ENCODE data around the gene NUP107.

The NUP107 gene

DNA sequence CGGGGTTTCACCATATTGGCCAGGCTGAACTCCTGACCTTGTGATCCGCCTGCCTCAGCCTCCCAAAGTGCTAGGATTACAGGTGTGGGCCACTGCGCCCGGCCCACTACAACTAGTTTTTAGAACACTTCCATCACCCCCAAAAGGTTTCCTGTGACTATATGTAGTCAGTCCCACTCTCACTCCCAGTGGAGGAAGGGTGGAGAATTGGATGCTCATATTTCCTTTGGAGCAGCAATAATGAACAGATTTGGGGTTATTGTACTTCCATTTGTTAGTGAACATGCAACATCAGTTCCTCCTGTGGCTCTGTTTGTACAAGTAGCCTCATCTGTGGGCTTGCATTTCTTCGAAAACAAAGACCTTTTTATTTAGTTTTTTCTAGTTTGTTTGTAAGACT is 40.3 kb upstream of the NUP107 start:
- TF ChIP-seq, protein P1, sequence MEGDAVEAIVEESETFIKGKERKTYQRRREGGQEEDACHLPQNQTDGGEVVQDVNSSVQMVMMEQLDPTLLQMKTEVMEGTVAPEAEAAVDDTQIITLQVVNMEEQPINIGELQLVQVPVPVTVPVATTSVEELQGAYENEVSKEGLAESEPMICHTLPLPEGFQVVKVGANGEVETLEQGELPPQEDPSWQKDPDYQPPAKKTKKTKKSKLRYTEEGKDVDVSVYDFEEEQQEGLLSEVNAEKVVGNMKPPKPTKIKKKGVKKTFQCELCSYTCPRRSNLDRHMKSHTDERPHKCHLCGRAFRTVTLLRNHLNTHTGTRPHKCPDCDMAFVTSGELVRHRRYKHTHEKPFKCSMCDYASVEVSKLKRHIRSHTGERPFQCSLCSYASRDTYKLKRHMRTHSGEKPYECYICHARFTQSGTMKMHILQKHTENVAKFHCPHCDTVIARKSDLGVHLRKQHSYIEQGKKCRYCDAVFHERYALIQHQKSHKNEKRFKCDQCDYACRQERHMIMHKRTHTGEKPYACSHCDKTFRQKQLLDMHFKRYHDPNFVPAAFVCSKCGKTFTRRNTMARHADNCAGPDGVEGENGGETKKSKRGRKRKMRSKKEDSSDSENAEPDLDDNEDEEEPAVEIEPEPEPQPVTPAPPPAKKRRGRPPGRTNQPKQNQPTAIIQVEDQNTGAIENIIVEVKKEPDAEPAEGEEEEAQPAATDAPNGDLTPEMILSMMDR (IDR thresholded peaks at IDR 0.05), result no peak
- no peaks in the 10 kb centered on the region for H3K9me3 Mint-ChIP-seq
- H3K4me1 Mint-ChIP-seq, result no peaks in the 10 kb centered on the region
- no peaks in the 10 kb centered on the region for H3K27me3 Mint-ChIP-seq (ENCODE audit: low read depth, poor library complexity)
- H3K27ac Mint-ChIP-seq, result no peak overlapping the region
- DNase-seq, result no peak
- H3K36me3 Mint-ChIP-seq (ENCODE audit: low read depth), result peaks cover 58% of the 10 kb centered on the region
- H3K4me3 Mint-ChIP-seq, result no peak overlapping the region

DNA sequence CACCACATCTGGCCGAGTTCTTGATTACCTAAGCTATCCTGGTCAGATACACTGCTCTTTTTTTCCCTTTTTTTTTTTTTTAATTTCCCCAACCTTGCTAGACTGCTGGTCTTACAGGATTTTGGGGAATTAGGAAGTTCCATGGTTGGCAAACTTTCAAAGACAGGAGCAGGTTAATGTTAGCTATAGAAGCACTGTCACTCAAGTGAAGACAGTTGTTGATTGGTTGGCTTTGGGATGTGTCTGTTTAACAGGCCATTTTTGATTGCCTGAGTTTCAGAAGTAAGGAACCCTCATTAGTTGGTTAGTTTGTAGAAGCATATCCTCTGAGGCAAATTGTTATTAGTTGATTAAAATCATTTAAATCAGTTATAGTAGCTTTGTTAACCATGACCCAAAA is 39.3 kb upstream of the NUP107 start:
- Mint-ChIP-seq H3K27me3 (ENCODE audit: low read depth, poor library complexity) (no peaks in the 10 kb centered on the region), H3K27ac (no peak overlapping the region), H3K9me3 (no peaks in the 10 kb centered on the region), H3K36me3 (ENCODE audit: low read depth) (peaks cover 52% of the 10 kb centered on the region), H3K4me3 (no peak overlapping the region), H3K4me1 (no peaks in the 10 kb centered on the region)
- no peak for DNase-seq
- TF ChIP-seq, protein P1 (IDR thresholded peaks at IDR 0.05), result no peak

DNA sequence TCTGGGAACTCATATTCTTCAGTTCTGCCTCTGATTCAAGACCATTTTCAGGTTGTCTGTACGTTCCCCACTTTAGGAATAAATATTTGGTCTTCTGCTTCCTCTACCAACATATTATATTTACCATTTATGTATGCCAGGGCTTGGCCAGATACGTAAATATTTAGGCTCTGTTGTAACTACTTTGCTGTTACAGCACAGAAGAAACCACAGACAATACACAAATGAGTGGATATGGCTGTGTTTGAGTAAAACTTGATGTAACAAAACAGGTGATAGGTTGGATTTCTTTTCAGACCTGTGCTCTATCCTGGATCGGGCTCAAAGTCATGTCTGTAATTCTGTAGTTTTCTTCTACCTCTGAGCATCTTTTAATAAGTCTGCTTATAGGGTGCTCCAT is 38.6 kb upstream of the NUP107 start:
- no peak overlapping the region for H3K4me3 Mint-ChIP-seq
- no peak for DNase-seq
- H3K4me1 Mint-ChIP-seq, result no peaks in the 10 kb centered on the region
- no peaks in the 10 kb centered on the region for H3K27me3 Mint-ChIP-seq (ENCODE audit: low read depth, poor library complexity)
- H3K27ac Mint-ChIP-seq, result no peak overlapping the region
- TF ChIP-seq, protein P1 (IDR thresholded peaks at IDR 0.05), result no peak
- no peaks in the 10 kb centered on the region for H3K9me3 Mint-ChIP-seq
- H3K36me3 Mint-ChIP-seq (ENCODE audit: low read depth), result peaks cover 48% of the 10 kb centered on the region

DNA sequence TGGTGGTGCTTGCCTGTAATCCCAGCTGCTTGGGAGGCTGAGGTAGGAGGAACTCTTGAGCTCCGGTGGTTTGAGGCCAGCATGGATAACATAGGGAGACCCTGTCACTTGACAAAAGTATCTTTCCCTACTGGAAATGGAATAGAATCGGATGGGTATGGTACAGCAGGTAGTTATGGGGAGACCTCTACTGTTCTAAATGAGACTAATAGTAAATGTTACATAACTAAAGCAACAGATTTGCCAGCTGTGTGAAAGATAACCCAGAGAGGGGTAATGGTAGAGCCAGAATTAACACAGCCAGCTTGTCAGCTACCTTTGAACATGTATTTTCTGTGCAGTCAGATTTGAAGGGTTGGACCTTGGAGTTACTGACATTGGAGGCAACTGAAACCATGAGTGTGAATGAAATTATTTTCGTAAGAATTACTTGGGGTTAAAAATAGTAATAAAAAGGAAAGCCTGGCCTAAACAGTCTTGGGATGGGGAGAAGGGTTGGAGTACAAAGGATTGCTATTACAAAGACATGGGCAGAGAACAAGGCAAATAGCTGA is 21.7 kb upstream of the NUP107 start:
- H3K36me3 Mint-ChIP-seq (ENCODE audit: low read depth), result peaks cover 9% of the 10 kb centered on the region
- no peaks in the 10 kb centered on the region for H3K27me3 Mint-ChIP-seq (ENCODE audit: low read depth, poor library complexity)
- no peaks in the 10 kb centered on the region for H3K9me3 Mint-ChIP-seq
- H3K4me3 Mint-ChIP-seq, result no peak overlapping the region
- TF ChIP-seq, protein P1 (IDR thresholded peaks at IDR 0.05), result no peak
- peaks cover 8% of the 10 kb centered on the region for H3K4me1 Mint-ChIP-seq
- no peak for DNase-seq
- peak overlapping the region; percentile 1 for H3K27ac Mint-ChIP-seq

DNA sequence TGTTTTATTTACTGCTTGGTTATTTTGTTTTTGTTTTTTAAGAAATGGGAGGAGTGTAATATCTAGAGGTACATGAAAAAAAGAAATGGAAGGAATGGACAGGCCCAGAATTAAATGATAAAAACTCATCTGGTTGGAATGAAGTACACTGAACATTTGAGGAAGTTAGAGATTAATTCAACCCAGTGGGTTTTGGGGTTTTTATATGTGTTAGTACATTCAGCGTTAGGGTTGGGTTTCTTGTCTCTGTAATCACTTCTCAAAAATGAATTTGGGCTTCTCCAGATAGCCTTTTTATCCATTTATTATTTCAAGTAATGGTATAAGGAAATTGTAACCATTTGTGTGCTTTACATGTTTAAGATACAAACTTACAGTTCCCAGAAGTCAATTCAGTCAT is 19.5 kb upstream of the NUP107 start:
- Mint-ChIP-seq H3K9me3 (no peaks in the 10 kb centered on the region), H3K4me1 (peaks cover 8% of the 10 kb centered on the region), H3K27ac (no peak overlapping the region), H3K27me3 (ENCODE audit: low read depth, poor library complexity) (no peaks in the 10 kb centered on the region), H3K4me3 (no peak overlapping the region), H3K36me3 (ENCODE audit: low read depth) (peaks cover 3% of the 10 kb centered on the region)
- TF ChIP-seq, protein P1 (IDR thresholded peaks at IDR 0.05), result no peak
- no peak for DNase-seq

DNA sequence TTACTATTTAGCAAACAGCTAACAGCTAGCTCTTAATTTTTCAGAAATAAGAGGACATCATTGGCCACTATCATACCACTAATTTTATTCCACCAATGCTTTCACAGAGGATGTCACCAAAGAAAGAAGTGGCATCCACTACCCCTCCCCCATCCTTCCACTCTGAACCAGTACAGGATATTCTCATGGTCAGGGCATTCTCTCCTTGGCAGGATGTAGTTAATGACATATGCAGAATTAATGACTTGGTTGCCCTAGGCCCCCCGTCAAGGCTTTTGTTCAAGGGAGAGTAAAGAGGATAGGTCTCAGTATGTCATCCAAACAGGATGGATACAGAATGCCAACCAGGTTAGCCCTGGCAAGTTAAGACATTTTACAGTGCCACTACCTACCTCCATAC is 18.9 kb upstream of the NUP107 start:
- TF ChIP-seq, protein P1 (IDR thresholded peaks at IDR 0.05), result no peak
- H3K27me3 Mint-ChIP-seq (ENCODE audit: low read depth, poor library complexity), result no peaks in the 10 kb centered on the region
- no peak overlapping the region for H3K4me3 Mint-ChIP-seq
- peak overlapping the region; percentile 59 for H3K27ac Mint-ChIP-seq
- no peak for DNase-seq
- no peaks in the 10 kb centered on the region for H3K9me3 Mint-ChIP-seq
- H3K4me1 Mint-ChIP-seq, result peaks cover 8% of the 10 kb centered on the region
- H3K36me3 Mint-ChIP-seq (ENCODE audit: low read depth), result peaks cover 3% of the 10 kb centered on the region

Data from nephron progenitor cell (in vitro differentiated cells).